A549 treated with DMSO at 1 μM for 4 hours (cell line): ENCODE results near the gene UPK3B. TPM values are rescaled to one million over a fixed set of nuclear protein-coding genes. Genes with fewer than 3 reads are reported as not detected.

Experiments used
- total RNA-seq: library from RNA; stranded (reverse); fragments of 200-300 nt; extraction: Qiagen RNA extraction; gene quantifications from 5 replicates; pipeline ENCODE4 v1.2.3, GENCODE V29; 2022; ENCODE audit warnings: low read depth

Gene UPK3B
- total RNA-seq: 10.4 to 20.2 TPM (median 18.3 TPM) in 5 replicates

DNA sequence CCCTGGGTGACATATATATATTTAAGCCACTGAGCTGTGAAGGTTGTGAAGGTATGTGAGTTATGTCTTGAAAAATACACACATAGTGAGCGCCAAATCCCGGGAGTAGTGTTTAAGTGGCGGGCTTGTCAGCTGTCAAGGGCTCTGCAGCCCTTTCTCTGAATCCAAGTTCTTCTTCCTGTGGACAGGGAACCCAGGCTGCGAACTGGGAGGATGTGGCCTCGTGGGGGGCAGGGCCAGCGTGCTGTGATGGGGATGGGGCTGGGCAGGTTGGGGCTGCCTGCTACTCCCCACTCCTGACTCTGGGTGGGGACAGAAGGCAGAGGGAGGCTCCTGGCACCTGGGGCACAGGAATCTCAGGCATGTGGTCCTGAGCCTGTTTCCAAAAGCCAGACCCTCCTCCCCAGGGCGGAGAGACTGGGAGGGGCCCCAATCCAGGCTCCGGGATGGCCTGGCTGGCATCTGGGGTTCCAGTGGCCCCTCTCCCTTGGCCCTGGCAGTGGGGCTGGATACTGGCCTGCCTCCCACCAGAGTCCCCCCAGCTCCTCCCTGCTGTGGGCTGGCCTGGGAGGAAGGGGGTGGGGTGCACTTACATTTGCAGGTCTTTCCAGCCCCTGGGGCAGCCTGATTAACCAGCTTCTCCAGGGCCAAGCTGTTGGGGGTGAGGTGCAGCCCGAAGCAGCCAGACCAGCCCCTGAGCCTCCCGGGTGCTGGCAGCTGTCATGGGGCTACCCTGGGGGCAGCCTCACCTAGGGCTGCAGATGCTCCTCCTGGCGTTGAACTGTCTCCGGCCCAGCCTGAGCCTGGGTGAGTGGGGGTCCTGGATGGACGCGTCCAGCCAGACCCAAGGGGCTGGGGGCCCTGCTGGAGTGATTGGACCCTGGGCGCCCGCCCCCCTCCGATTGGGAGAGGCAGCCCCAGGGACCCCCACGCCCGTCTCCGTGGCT lies at the start of gene UPK3B:
Gene UPK3B (plus strand): TSS at position 622 of the 947 bp plus-strand sequence. CDS start 101 bp downstream, at position 723.

DNA sequence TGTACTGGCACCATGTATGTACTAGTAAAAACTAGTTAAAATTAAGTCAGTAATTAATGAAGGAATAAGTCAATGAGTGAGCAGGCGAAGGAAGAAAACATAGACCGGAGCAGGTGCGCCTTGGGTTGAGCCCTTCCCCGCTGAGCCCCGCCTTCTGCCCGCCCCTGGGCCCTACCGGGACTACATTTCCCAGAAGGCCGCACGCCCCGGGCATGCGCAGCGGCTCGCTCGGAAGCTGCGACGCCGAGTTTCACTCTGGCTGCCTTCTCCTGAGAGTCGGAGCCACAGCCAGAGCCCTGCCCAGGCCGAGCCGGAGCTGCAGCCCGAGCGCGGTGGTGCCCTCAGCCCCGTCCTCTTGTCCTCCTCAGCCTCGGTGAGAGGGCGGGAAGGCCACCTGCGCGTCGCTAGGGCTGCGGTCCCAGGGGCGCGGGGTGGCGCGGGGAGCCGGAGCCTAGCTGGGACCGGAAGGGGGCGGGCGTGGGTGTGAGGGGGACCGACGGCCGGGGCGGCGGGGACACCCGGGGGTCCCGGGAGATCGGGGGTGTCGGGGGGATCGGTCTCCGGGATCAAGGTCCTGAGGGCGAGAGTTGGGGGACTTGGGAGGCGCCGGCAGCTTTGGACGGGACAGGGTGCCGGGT lies 48.8 kb upstream of the UPK3B start, which contains the start of gene DTX2:
Gene DTX2 (plus strand): TSS at position 246 of the 638 bp plus-strand sequence. CDS start 18,801 bp downstream, outside the sequence.

DNA sequence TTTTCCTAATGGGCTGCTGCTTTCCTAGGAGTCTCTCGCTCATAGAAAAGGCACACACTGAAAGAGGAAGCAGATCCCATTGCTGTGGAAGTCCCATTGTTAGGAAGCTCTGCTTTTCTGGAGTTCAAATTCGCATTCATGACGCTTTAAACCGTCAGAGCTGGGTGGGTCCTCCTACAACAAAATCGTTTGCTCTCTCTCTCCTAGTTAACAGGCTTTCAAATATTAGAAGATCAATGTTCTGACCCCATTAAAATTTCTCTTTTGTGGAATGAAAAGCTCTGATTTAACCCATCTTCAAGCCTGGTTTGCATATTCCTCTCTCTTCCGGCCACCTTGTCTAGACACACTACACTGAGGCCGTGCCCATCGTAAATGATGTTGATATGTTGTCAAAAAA lies 32.8 kb downstream of the UPK3B start, which contains the start of gene SPDYE16:
Gene SPDYE16 (minus strand): TSS at position 101 of the 400 bp plus-strand sequence. CDS start 1,838 bp downstream, outside the sequence.

Other genes starting within 250 kb of the UPK3B start
- gene HSPB1, start 207.9 kb upstream of the UPK3B start, total RNA-seq: 667 to 1,061 TPM (median 898 TPM) in 5 replicates
- gene YWHAG, start 151.6 kb upstream of the UPK3B start, total RNA-seq: 239 to 276 TPM (median 250 TPM) in 5 replicates
- 0.96 to 1.4 TPM (median 1.2 TPM) in 5 replicates for gene SSC4D, start 100.9 kb upstream of the UPK3B start, total RNA-seq
- gene ZP3, start 85.6 kb upstream of the UPK3B start, total RNA-seq: 17.1 to 22.9 TPM (median 17.7 TPM) in 5 replicates
- gene DTX2, start 48.8 kb upstream of the UPK3B start, total RNA-seq: 39.4 to 49.9 TPM (median 41.1 TPM) in 5 replicates
- gene SPDYE16, start 32.7 kb downstream of the UPK3B start, total RNA-seq: 0.10 TPM in 1 of 5 replicates, not detected in the others
- gene POMZP3, start 116.7 kb downstream of the UPK3B start, total RNA-seq: 23.1 to 25.2 TPM (median 24.9 TPM) in 5 replicates